GM21381 (cell line): ENCODE measurements around the gene CEP95.

ENCODE experiments used
- ATAC-seq: cut with Tn5 transposase; IDR thresholded peaks from one replicate; pipeline ENCODE4 v1.9.1; 2021; ENCODE audit warnings: mild to moderate bottlenecking, moderate library complexity; ENCODE audit not compliant: unreplicated experiment

Gene CEP95

GRCh38 chr17:64509179-64509578 is 2.4 kb downstream of the CEP95 start:
- ATAC-seq: no peak

GRCh38 chr17:64515419-64515818 is 8.6 kb downstream of the CEP95 start:
- no peak for ATAC-seq

- ATAC-seq: no peak
Observed at GRCh38 chr17:64515829-64516228, 9.1 kb downstream of the CEP95 start.

- ATAC-seq: no peak
Observed at GRCh38 chr17:64519601-64520000, 12.8 kb downstream of the CEP95 start.

- ATAC-seq: no peak
Observed at GRCh38 chr17:64520359-64520758, 13.6 kb downstream of the CEP95 start.

GRCh38 chr17:64527914-64528313 is 21.1 kb downstream of the CEP95 start:
- ATAC-seq: no peak

GRCh38 chr17:64529221-64529620 is 22.4 kb downstream of the CEP95 start:
- no peak for ATAC-seq

GRCh38 chr17:64531955-64532371 is 25.2 kb downstream of the CEP95 start:
- ATAC-seq: no peak

GRCh38 chr17:64532409-64532808 is 25.6 kb downstream of the CEP95 start:
- no peak for ATAC-seq

GRCh38 chr17:64533784-64534183 is 27.0 kb downstream of the CEP95 start:
- ATAC-seq: no peak

GRCh38 chr17:64534187-64534586 is 27.4 kb downstream of the CEP95 start:
- ATAC-seq: no peak

GRCh38 chr17:64535357-64535756 is 28.6 kb downstream of the CEP95 start:
- no peak for ATAC-seq

GRCh38 chr17:64536913-64537312 is 30.1 kb downstream of the CEP95 start:
- ATAC-seq: no peak

GRCh38 chr17:64537488-64537887 is 30.7 kb downstream of the CEP95 start:
- no peak for ATAC-seq

GRCh38 chr17:64538508-64539130 is 31.8 kb downstream of the CEP95 start:
- ATAC-seq: no peak

GRCh38 chr17:64540118-64540776 is 33.5 kb downstream of the CEP95 start:
- ATAC-seq: no peak

- ATAC-seq: no peak
Observed at GRCh38 chr17:64544742-64545141, 38.0 kb downstream of the CEP95 start.

- ATAC-seq: no peak
Observed at GRCh38 chr17:64546716-64547115, 39.9 kb downstream of the CEP95 start.

GRCh38 chr17:64547319-64547718 is 40.5 kb downstream of the CEP95 start:
- no peak for ATAC-seq

- no peak for ATAC-seq
Observed at GRCh38 chr17:64551461-64551860, 44.7 kb downstream of the CEP95 start.

- no peak for ATAC-seq
Observed at GRCh38 chr17:64554028-64554637, 47.4 kb downstream of the CEP95 start.

- ATAC-seq: no peak
Observed at GRCh38 chr17:64555281-64555680, 48.5 kb downstream of the CEP95 start.
